Fibroblast of gingiva (primary cell): ENCODE data around the gene MYO15A.
"Not testable (repeated sequence)": the region's sequence is repeated elsewhere in the genome, so short reads cannot be mapped to it uniquely, and the experiment has no call there.

Experiments used
- DNase-seq: peaks from one replicate; pipeline ENCODE4 v3.0.0-alpha.2; 2011; ENCODE audit warnings: low read depth

The MYO15A gene

DNA sequence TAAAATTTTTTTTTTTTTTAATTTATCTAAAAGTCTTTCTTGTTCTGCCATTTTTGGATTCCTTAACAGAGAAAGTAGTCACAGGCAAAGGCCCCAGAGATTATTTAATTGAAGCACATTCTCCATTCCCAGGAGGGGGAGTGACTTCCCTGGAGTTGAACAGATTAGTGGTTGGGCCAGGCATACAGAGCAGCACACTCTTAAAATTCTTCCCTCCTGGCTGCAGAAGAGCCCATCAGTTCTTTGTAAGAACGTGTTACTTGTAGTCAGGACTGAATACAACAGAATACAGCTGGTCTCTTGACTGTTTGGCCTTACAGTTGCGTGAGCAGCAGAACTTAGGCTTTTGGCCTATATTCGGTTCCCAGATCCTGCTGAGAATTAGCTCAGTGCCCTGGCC lies 76.8 kb downstream of the MYO15A start:
- peak; percentile 32 for DNase-seq

DNA sequence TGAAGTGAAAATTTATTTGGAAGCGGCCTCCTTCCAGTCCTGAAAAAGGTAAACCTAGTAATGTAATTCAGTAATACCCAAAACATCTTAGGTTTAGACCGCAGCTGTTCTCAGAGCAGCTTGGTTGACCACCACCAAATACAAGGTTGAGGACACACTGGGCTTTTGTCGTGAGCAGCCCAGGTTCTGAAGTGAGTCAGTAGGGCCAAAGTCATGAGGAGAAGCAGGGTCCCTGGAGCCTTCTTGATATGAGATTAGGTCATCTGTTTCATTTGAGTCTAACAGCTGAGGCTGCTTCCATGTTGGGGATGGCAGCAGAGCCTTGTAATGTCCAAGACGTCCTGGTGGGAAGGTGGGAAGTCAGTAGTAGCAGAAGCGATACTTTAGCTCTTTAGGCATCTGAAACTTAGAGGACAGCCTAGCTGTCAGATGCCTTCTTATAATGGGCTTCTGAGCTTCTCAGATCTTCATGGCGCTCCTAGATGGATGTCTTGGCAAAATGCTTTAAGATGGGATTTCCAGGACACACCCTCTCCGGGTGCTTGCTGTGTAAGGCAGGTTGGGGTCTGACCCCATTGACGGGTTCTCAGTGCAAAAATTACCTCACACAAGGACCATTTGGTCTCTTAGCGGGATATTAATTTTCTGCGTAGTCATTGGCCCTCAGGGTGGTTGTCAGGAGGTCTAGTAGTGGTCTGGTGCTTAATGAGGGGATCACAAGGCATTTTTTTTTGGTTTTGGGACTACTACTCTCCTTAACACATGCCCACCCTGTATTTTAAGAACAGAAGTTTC lies 77.5 kb downstream of the MYO15A start:
- DNase-seq: peak; percentile 14

DNA sequence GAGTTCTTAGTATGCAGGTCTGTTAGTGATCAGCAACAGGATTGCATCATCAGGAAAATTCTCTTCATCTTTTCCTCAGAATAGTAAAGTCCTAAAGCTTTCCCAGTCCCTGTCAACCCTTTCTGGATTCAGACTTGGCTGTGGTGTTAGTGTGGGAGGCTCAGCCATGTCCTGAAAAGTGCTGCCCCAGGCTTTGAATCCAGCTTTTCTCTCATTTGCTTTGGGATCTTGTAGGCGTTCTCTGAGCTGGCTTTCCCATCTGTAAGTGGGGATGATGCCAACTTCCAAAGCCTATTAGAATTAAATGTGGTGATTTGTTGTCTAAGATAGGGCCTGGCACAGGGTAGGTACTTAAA lies 78.0 kb downstream of the MYO15A start:
- peak; percentile 58 for DNase-seq

DNA sequence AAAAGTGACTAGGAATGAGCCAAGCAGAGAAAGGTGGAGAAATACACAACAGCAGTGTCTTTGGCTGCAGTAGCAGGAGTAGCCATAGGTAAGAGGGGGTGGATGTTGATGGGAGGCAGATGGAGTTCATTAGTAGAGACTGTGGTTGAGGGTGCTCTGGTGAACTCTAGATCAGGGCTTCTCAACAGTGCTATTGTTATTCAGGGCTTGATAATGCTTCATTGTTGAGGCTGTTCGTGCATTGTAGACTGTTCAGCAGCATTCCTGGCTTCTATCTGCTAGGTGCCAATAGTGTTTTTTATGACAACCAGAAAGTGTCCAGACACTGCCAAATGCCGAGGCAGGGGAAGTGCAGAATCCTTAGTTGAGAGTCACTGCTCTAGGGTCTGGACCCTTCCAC lies 78.7 kb downstream of the MYO15A start:
- no peak for DNase-seq

DNA sequence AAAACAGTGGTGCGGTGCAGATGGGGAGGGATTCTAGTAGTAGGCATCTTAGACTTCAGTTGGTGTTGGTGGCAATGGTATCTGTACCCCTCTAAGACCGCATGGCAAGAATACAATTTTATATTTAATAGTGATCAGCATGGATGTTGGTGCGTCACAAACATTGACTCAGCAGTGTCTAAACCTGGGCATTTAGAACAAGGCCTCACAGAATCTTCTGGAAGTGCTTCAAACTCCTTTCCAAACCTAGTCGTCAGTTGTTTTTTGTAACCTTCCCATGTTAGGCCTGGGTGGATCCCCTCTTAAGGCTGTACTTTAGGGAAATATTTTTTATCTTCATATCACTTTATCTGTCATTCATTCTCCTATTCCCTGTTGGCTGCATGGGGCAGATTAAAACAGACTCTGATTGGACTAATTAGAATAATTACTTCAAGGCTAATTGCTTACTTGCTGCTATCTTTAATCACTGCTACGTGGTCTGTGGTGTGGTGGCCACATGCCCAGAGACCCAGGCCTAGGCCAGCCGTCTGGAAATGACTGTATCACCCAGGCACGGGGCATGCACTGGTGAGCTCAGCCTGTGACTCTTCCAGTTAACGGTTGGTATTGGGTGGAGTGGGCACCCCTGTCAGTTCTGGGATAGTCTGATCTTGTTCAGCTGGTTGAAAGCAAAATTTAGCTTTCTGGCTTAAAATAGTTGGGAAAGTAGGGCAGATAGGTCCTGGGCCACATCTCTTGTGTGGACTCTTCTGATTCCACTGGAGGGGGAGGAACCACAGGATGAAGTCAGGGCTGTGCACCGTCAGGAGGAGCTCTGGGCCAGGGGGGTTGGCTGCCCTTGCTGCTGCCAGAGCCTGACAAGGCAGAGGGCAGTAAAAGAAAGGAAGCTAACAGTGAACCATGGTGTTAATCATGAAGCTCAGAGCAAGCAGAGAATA lies 79.5 kb downstream of the MYO15A start:
- DNase-seq: peak; percentile 26

DNA sequence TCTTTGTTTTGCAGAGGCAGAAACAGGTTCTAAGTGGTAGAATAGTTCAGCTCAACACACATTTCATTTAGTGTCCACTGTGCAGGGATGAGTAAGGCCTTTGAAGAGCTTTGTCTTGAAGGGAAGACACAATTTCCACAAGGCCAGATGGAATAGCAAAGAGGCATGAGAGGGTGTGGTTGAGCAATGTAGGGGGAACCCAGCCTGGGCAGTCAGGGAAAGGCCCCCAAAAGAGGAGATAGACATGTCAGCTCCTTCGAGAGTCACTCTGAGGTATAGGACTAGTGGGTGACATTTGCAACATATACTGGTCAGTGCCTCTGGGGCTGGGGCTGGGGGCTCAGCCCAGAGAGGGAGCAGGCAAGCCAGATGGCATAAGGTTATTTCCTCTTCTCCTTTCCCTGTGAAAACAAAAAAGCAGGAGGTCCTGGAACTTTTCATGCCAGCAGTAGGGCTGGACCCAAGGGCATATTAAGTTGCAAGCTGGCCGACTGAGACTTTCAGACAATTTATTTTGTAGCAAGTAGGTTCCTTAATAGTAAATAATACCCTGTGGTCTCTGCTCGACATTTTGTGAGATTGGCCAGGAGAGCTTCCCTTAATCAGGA lies 82.2 kb downstream of the MYO15A start:
- peak; percentile 70 for DNase-seq

DNA sequence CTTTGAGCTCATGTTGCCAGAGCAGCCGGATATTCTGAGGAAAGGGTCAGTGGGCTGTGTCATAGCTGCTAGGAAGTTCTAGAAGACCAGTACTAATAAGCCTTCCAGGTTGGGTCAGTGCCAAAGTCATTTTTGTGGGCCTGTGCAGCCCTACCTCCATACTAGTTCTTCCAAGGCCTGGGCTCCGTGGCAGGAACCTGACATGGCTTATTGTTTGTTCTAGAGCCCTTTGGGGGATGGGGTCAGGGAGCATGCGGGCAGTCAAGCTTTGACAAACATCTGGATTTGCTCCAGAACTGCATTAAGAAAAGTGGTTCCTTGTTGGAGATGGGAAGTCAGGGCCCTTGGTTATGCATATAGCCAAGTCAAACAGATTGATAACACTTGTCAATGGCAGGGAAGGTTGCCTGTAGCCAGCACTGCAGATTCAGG lies 82.7 kb downstream of the MYO15A start:
- no peak for DNase-seq

DNA sequence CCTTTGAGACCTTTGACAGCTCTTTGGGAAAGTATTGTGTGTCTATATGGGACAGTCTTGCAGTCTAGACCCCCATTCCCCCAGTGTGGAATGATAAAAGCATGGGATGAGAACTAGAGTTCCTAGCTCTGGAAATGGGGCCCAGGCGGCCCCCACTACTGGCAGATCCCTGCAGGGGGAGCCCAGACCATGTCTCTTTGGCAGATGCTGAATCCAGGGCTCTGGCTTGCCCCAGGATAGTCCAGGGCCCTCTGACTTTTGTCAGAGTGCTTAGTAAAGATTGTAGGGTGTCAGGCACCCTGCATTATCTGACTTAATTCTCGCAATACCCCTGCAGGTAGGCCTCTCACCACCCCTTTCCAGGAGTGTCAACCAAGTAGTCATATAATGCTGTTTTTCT lies 83.4 kb downstream of the MYO15A start:
- DNase-seq: no peak

DNA sequence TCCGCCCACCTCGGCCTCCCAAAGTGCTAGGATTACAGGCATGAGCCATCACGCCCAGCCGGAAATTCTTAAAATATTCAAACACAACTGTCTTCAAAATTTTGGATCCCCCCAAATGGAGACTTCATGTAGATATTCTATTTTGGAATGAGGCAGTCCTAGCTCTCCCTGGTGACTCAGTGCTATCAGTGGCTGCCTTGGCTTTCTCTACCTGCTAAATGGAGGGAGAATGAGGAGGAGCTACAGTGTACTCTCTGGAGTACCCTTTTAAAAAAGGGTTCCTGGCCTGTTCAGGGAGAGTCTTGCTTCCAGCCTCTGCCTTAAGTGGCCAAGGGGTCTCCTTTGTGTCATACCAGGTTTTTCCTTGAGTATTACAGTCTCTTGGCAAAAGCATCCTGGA lies 85.8 kb downstream of the MYO15A start:
- no peak for DNase-seq

DNA sequence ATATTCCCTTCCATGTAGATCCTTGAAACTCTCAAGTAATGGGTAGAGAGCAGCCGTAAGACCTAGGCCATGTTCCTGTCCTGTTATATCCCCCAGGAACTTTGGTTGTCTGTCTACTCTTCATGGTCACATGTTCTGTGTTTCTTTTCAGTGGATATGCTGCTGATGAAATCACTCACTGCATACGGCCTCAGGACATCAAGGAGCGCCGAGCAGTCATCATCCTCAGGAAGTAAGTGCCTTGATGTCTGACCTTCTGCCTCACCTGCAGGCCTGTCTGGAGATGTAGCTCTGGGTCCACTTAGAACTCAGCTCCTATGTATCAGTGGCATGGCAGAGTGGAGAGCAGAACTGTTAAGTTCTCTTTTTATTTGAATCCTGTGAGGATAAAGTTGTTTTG lies 86.2 kb downstream of the MYO15A start:
- no peak for DNase-seq

DNA sequence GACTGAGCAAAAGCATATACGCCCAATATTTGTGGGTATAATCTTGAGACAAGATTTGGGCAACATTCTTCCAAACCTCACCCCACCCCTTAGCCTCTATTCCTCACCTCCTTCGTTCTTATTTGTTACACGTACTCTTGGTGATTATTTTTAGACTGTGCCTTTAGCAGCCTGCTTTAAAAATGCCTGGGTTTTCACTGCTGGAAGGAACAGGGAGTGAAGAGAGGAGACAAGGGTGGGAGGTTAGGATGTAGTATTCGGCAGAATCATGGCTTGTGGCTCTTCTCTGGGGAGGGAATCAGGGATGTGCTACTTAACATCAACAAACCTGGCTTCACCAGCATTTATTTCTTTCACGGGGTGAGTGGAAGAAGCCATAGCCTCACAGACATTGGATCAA lies 86.7 kb downstream of the MYO15A start:
- DNase-seq: no peak

DNA sequence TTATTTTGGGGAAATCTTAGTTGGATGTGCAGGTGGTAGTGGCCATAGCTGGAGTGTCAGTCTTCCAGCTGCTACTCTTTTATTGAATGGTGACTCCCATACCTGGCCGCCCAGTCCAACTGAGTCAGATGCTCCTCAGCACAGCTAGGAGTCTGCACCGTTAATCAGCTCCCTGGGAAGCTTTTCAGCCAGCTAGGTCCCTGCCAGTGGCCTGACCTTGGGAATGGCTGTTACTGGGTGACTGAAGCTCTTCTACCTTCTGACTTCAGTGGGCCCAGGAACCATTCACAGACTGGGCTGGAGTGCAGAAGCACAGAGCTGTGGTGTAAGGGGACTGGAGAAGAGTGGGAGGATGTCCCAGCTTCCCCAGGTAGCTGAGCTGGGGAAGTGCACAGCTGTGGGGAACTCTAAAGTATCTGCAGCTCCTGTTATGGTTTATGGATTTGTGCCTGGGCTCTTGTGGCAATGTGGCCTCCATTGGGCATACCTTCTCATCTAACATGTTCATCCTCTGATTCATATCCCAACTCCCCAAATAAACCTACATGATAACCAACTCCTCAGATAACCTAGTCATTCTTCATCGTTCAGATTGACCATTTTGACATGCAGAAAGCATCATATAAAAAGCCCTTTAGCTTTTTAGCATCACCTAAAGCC lies 89.1 kb downstream of the MYO15A start:
- DNase-seq: no peak

DNA sequence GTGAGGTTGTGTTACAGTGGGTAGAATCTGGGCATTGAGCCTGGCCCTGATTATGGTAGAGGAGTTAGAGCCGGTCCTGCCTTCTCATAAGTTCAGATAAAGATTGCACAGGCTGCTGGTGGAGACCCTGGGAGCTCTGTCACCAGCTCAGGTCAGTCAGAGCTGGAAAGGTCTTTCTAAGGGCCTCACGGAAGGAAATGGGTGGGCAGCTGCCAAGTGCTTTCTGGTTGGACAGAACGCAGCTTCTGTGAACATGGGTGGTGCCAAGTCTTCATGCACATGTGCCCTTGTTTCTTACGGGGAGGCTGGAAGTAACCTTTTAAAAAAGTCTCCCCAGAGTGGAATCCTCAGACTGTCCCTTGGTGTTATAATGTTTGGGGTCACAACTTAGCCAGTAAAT lies 90.0 kb downstream of the MYO15A start:
- no peak for DNase-seq

DNA sequence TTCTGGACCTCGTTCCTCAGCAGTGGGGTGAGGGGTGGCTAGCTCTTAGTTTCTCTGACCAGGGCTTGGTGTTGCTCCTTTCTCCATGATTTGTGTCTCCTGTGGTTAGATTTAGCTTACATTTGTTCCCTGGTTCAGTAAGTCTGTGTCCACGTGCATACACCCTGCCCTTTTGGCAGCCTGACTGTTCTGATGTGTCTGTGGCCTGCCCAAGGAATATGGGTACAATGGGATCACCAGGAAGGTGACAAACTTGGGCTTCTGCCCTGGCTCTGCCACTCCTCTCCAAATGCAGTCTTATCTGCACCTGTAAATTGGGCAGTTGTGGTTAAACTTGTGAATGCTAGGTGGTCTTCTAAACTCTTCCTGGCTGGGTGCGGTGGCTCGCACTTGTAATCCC lies 92.6 kb downstream of the MYO15A start:
- no peak for DNase-seq

DNA sequence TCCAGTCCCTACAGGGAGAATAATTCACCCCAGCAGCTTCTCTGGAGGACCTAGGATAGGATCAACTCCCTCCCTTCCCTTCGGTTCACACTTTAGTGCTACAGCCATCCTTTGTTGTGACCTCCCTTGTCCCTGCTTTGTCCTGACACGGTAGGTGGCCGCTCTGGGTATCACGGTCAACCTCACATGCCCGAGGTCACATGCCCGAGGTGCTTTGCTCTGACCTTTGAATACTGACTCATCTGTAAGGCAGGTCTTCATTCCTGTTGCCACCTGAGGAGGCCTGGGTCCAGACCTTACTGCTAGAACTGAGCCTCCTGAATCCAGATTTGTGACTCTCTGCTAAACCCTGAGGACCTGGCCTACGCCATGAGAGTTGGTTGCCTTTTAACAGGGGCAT lies 94.8 kb downstream of the MYO15A start:
- no peak for DNase-seq

DNA sequence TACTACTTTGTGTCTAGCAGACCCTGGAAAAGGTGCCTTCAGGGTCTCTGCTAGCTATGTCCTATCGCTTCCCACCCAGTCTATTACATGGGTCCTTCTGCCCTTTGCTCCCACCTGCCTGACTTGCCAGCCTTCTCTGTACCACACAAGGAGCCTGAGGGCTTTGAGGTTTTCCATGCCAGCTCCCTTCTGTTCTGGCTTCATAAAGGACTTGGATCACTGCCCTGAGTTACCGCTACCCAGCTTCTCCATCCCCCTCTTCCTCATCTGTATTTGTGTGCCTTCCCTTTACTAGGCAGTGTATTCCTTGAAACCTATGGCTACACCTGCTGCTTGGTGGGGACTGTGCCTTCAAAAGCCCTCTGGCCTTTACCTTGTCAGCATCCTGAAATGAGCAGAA lies 97.3 kb downstream of the MYO15A start:
- no peak for DNase-seq

DNA sequence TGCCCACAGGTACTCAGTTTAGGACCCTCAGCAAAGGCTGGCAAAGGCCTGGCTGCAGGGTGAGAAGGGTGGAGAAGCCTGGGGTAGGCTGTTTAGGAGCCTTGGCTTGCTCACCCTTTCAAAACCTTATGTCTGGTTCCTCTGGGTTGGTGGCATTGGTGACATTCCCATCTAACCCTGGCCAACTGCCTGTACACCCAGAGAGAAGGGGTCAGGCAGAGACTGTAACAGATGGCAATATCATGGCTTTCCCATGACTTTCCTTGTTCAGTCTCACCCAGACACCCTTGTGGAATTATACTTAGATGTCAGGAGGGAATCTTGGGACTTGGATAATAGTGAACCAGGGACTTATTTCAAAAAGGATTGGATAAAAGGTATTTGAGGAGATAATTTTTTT lies 98.4 kb downstream of the MYO15A start:
- DNase-seq: no peak

DNA sequence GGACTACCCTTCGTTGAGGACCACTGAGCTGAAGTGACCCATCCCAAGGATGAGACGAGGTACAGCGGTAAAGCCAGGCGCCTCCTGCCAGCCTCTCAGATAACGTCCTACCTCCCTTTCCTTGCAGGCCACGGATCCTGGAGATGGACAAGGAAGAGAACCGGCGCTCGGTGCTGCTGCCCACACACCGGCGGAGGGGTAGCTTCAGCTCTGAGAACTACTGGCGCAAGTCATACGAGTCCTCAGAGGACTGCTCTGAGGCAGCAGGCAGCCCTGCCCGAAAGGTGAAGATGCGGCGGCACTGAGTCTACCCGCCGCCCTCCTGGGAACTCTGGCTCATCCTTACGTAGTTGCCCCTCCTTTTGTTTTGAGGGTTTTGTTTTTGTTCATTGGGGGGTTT lies 99.5 kb downstream of the MYO15A start:
- DNase-seq: no peak

DNA sequence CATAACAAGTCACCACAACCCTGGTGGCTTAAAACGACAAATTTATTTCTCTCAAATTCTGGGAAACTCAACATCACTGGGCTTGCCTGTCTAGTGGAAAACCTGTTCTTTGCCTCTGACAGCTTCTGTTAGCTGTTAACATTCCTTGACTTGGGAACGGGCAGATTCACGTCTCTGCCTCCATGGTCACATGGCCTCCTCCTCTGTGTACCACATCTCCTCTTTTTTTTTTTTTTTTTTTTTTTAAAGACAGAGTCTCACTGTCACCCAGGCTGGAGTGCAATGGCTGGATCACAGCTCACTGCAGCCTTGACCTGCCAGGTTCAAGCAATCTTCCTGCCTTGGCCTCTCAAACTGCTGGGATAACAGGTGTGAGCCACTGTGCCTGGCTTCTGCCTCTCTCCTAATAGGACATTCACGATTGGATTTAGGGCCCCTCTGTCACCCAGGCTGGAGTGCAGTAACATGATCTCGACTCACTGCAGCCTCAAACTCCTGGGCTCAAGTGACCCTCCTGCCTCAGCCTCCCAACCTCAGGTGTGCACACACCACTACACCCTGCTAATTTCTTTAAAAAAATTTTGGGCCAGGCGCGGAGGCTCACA lies 105.2 kb downstream of the MYO15A start:
- DNase-seq: no peak

DNA sequence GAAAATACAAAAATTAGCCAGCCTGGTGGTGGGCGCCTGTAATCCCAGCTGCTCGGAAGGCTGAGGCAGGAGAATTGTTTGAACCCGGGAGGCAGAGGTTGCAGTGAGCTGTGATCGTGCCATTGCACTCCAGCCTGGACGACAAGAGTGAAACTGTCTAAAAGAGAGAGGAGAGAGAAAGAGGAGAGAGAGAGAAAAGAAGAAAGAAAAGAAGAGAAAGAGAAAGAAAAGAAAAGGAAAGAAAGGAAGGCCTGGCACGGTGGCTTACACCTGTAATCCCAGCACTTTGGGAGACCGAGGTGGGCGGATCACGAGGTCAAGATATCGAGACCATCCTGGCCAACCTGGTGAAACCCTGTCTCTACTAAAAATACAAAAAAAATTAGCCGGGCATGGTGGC lies 108.3 kb downstream of the MYO15A start:
- DNase-seq: not testable (repeated sequence)

DNA sequence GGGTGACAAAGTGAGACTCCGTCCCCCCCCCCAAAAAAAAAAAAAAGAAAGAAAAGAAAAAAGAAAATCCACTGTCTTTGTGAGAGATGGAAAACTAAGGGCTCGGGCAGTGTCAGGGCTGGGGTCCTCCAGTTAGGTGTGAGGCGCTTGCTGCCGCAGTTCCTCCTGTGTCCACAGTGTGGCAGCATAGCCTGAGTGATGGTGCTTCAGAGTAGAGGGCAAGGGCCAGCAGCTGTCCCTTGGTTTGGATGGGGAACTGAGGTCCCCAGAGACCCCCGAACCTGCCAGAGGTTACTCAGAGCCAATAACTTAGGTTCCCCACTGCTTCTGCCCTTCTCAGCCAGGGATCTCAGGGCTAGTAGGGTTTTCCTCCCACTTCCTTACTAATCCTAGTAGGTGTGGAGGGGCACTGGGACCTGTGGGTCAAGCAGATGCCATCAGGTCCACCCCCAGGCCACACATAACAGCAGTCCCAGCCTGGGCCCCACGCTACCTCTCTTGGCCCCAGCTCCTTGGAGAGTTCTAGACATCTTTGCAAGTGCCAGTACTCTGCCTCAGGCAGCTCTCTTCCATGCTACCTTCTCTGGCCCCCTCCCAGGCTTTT lies 109.0 kb downstream of the MYO15A start:
- DNase-seq: peak; percentile 39
